OCI-LY7 (cell line): ENCODE results near the gene AK4.

ENCODE experiments used
- CTCF ChIP-seq: fragments of 200-600 bp; sonication (generic); conservative IDR thresholded peaks from 2 replicates; pipeline ENCODE4 v1.5.1; 2014; ENCODE audit warnings: mild to moderate bottlenecking, antibody characterized with exemption, low read length, moderate library complexity, mixed read lengths
- EZH2phosphoT487 ChIP-seq: fragments of 200-600 bp; sonication (generic); IDR thresholded peaks from 2 replicates; pipeline ENCODE4 v1.6.1; 2018; ENCODE audit warnings: low read depth, borderline replicate concordance, mild to moderate bottlenecking, mixed run types, antibody characterized with exemption, low read length, moderate library complexity, mixed read lengths

- TF ChIP-seq CTCF (no peak), EZH2phosphoT487 (no peak)
These were observed 117.3 kb downstream of the AK4 start for GRCh38 chr1:65265296-65265650.
